Activated CD8-positive, alpha-beta T cell treated with anti-CD3 and anti-CD28 coated beads for 36 hours (primary cell): ENCODE results near the gene PARD3. TPM values are rescaled to one million over a fixed set of nuclear protein-coding genes. Genes with fewer than 3 reads are reported as not detected.

ENCODE experiments used
- ATAC-seq: fragments of 200-7000 bp; cut with Tn5 transposase; one replicate; pipeline ENCODE4 v1.10.0; 2021; ENCODE audit warnings: mild to moderate bottlenecking, moderate library complexity
- CTCF ChIA-PET: fragments of 350-600 bp; sonication (Branson Sonifier 250); formaldehyde crosslinking; loops from one replicate; lab custom pipeline; 2021; ENCODE audit warnings: antibody characterized with exemption; lab: Charles Lee
- POLR2A ChIA-PET: fragments of 350-600 bp; sonication (Branson Sonifier 250); formaldehyde crosslinking; loops from one replicate; lab custom pipeline; 2021; ENCODE audit warnings: antibody characterized with exemption; lab: Charles Lee
- DNase-seq: peaks from one replicate; pipeline ENCODE4 v3.0.0-alpha.2; 2020
- H3K27ac Mint-ChIP-seq: one replicate; pipeline ENCODE4 v1.8.0; 2021; ENCODE audit warnings: mild to moderate bottlenecking, mixed read lengths
- H3K27me3 Mint-ChIP-seq: one replicate; pipeline ENCODE4 v1.8.0; 2021; ENCODE audit warnings: mixed read lengths
- H3K36me3 Mint-ChIP-seq: one replicate; pipeline ENCODE4 v1.8.0; 2021; ENCODE audit warnings: low read depth, mixed read lengths
- H3K4me1 Mint-ChIP-seq: one replicate; pipeline ENCODE4 v1.8.0; 2021; ENCODE audit warnings: low read depth, mixed read lengths
- H3K4me3 Mint-ChIP-seq: one replicate; pipeline ENCODE4 v1.8.0; 2021; ENCODE audit warnings: mild to moderate bottlenecking, moderate library complexity, mixed read lengths
- H3K9me3 Mint-ChIP-seq: one replicate; pipeline ENCODE4 v1.8.0; 2021; ENCODE audit warnings: mixed read lengths
- CTCF ChIP-seq: fragments of 200-600 bp; IDR thresholded peaks from one replicate; pipeline ENCODE4 v1.8.0; 2022; ENCODE audit warnings: antibody characterized with exemption, mild to moderate bottlenecking
- intact Hi-C: fragments of 100-400 bp; cut with micrococcal nuclease; formaldehyde crosslinking; loops from one replicate; pipeline ENCODE4 v1.10.0; 2022
- total RNA-seq, 2 experiments: library from RNA; stranded (reverse); gene quantifications; one replicate each; pipeline ENCODE4 v1.2.3, GENCODE V29; 2021

Gene PARD3
- total RNA-seq, 2 experiments from 2014 or later, result 1.6 to 2.0 TPM

DNA sequence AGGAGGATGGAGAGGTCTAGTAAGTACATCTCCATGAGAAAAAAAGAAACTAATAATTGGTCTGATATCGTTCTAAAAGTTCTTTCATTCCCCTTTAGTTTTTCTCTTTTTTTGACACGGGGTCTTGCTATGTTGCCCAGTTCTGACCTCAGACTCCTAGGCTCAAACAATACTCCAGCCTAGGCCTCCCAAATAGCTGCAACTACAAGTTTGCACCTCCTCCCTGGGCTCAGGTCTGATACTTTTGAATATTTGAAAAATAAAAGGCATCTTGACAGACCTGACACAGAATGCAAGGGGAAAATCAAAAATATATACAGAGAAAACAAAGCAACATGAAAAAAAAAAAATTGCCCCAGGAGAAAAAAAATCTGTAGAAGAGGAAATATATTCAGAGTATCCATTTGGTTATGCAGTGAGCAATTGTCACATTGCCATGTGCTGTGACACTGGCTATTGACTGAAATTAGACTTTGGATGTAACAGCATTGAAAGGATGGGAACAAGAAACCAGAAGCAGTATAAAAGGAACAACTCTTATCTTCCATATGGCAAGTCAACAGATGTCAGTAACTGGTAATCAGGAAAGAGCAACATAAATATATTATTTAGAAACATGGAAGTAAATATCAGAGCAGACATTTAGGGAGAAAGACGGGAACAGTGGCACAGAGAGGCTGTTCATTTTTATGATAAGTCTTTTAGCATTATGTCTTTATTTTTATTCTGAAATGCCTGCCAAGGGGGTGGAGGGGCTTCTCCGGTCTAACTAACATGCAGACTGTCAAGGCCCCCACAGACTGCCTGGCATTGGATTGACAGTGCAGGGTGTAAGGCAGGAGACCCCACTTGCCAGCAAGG is 408.4 kb downstream of the PARD3 start:
- DNase-seq, result no peak
- no peak for ATAC-seq
- H3K4me3 Mint-ChIP-seq, result no peak overlapping the region
- no peaks in the 10 kb centered on the region for H3K4me1 Mint-ChIP-seq
- H3K27ac Mint-ChIP-seq, result no peak overlapping the region
- H3K36me3 Mint-ChIP-seq, result no peaks in the 10 kb centered on the region
- ChIA-PET CTCF (no interaction called here), POLR2A (no interaction called here)
- no peaks in the 10 kb centered on the region for H3K9me3 Mint-ChIP-seq
- no peaks in the 10 kb centered on the region for H3K27me3 Mint-ChIP-seq
- TF ChIP-seq CTCF, result no peak
- intact Hi-C loops, result no loop called here

- POLR2A ChIA-PET, result no interaction called here
- H3K4me3 Mint-ChIP-seq, result no peak overlapping the region
- ATAC-seq, result no peak
- H3K36me3 Mint-ChIP-seq, result no peaks in the 10 kb centered on the region
- H3K27me3 Mint-ChIP-seq, result no peaks in the 10 kb centered on the region
- H3K9me3 Mint-ChIP-seq, result no peaks in the 10 kb centered on the region
- TF ChIP-seq CTCF, result no peak
- no peaks in the 10 kb centered on the region for H3K4me1 Mint-ChIP-seq
- intact Hi-C loops, result no loop called here
- DNase-seq, result no peak
- CTCF ChIA-PET, result no interaction called here
- H3K27ac Mint-ChIP-seq, result no peak overlapping the region
Observed at GRCh38 chr10:34405611-34406462, 409.3 kb downstream of the PARD3 start.

DNA sequence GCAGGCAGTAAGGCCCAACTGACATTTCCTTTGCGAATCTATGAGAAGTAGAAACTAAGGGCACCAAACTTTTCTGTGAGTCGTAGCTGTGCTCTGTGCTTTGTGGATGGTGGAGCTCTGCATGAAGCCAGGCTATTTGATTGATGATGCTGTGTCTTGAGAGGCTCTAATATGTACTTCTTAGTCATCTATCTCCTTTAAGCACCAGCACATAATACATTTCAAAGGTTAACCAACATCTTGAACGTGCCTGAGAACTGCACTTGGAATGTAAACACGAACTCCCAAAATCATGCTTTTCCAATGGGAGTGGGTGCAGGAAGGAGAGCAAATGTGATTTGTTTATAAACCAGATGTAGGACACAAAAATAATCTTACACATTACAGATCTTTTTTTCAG is 411.6 kb downstream of the PARD3 start:
- H3K36me3 Mint-ChIP-seq, result no peaks in the 10 kb centered on the region
- no peaks in the 10 kb centered on the region for H3K27me3 Mint-ChIP-seq
- DNase-seq (no peak), ATAC-seq (no peak)
- POLR2A ChIA-PET, result no interaction called here
- intact Hi-C loops, result no loop called here
- no peaks in the 10 kb centered on the region for H3K9me3 Mint-ChIP-seq
- H3K4me3 Mint-ChIP-seq, result no peak overlapping the region
- H3K27ac Mint-ChIP-seq, result no peak overlapping the region
- CTCF ChIA-PET, result no interaction called here
- TF ChIP-seq CTCF, result no peak
- H3K4me1 Mint-ChIP-seq, result no peaks in the 10 kb centered on the region

DNA sequence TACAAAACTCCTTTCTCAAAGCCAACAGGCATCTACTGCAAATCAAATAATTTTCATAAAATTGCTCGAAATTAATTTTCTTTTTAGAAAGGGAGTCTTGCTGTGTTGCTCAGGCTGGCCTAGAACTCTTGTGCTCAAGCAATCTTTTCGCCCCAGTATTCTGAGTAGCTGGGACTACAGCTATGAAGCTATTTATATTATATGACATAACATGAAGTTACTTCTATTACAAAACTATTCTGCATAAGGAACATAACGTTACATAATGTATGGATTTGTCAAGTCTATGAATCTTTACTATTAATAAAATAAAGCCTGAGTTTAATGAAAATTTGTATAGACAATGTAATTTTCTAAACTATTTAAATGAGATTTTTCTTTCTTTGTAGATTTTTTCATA is 415.0 kb downstream of the PARD3 start:
- ChIA-PET CTCF (no interaction called here), POLR2A (no interaction called here)
- DNase-seq (no peak), ATAC-seq (no peak)
- Mint-ChIP-seq H3K27me3 (no peaks in the 10 kb centered on the region), H3K4me1 (no peaks in the 10 kb centered on the region), H3K36me3 (no peaks in the 10 kb centered on the region), H3K9me3 (no peaks in the 10 kb centered on the region), H3K27ac (no peak overlapping the region), H3K4me3 (no peak overlapping the region)
- no peak for TF ChIP-seq CTCF
- intact Hi-C loops, result no loop called here

DNA sequence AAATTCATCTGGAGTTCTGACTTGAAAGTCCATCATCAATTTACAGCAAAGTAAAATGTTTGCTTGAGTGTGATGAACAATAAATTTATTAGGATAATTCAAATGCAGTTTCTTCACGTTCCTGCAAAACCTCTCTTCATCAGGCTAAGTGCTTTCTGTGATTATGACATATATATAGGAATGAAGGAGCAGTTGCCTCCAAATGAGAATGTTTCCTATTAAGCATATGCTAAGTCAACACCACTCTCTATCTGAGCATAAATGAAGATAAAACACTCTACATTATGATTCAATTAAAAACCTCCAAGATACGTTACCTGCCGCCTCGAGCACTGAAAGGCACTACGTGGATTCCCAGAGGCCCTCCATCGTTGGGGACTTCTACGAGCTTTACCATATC is 416.1 kb downstream of the PARD3 start:
- Mint-ChIP-seq H3K27ac (no peak overlapping the region), H3K4me3 (no peak overlapping the region), H3K9me3 (no peaks in the 10 kb centered on the region), H3K36me3 (no peaks in the 10 kb centered on the region), H3K27me3 (no peaks in the 10 kb centered on the region), H3K4me1 (no peaks in the 10 kb centered on the region)
- TF ChIP-seq CTCF, result no peak
- DNase-seq, result no peak
- ChIA-PET CTCF (no interaction called here), POLR2A (no interaction called here)
- intact Hi-C loops, result no loop called here
- ATAC-seq, result no peak
